ENCODE measurements around the gene C3orf22.

DNA sequence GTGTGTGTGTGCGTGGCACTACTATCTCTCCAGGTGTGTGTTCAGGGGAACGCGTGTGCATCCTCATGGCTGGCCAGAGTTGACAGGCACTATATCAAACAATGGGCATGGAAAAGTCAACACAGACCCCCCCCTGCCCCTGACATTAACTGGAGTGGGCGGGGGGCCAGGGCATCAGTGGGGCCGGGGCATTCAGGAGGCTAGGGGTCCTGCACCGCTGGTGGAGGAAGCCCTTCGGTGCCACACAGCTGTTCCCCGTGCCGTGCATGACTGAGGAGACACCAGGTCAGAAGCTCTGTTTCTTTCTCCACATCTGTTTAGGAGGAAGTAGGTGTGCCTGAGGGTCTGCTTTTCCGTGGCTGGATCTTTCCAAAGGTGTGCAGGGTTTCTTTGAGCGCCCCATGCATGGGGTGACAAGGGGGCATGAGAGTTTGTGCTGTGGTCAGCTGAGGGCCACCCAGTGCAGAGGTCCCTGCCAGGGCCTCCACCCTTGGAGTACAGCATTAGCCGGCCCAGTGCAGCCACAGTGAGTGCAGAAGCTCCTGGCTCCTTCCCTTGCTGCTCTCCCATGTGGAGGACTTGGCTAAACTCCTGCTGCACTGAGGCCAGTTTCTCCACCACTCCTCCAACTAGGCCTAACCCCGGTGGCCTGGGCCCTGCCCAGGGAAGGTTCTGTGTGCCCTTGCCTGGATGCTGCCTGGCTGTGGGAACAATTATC, 7.5 kb downstream of the C3orf22 start:
- TF ChIP-seq, protein P1, sequence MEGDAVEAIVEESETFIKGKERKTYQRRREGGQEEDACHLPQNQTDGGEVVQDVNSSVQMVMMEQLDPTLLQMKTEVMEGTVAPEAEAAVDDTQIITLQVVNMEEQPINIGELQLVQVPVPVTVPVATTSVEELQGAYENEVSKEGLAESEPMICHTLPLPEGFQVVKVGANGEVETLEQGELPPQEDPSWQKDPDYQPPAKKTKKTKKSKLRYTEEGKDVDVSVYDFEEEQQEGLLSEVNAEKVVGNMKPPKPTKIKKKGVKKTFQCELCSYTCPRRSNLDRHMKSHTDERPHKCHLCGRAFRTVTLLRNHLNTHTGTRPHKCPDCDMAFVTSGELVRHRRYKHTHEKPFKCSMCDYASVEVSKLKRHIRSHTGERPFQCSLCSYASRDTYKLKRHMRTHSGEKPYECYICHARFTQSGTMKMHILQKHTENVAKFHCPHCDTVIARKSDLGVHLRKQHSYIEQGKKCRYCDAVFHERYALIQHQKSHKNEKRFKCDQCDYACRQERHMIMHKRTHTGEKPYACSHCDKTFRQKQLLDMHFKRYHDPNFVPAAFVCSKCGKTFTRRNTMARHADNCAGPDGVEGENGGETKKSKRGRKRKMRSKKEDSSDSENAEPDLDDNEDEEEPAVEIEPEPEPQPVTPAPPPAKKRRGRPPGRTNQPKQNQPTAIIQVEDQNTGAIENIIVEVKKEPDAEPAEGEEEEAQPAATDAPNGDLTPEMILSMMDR (IDR thresholded peaks at IDR 0.05): no peak
- no peak for TF ChIP-seq POLR2A (IDR thresholded peaks at IDR 0.05)
